HCEC 1CT (cell line): ENCODE results near the gene OTUD3.
"Not testable (repeated sequence)": the region's sequence is repeated elsewhere in the genome, so short reads cannot be mapped to it uniquely, and the experiment has no call there.

ENCODE experiments used
- DNase-seq: peaks from one replicate; pipeline ENCODE4 v3.0.0-alpha.2; 2017

OTUD3 gene

DNA sequence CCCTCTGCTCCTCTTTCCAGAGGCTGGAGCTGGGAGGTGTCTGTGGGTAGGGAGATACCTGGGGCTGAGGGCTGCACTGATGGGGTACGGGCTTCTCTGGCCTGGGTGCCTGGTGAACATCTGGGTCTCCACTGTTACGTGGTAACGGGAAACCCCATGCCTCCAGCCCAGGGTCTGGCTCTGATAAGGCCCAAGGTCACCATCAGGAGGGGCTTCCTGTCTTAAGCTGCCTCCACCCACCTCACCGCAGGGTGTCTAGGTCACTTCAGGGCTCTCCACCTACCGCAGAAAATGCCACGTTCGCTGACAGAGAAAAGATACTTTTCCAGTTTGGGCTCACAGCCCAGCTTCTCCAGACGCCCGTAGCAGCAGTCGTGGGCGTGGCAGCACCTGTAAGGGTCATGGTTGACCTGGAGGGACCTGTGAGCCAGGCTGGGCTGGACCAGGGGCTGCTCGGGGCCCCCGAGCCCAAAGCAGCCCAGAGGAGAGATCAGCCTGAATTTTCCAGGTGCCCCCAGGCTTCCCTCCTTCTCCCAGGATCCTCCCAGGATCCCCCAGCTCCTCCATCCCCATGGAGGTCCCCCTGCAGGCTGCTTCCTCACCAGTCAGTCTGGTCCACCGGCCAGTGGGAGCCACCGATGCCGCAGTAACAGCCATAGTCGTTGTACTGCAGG is 40.0 kb downstream of the OTUD3 start:
- DNase-seq: no peak

DNA sequence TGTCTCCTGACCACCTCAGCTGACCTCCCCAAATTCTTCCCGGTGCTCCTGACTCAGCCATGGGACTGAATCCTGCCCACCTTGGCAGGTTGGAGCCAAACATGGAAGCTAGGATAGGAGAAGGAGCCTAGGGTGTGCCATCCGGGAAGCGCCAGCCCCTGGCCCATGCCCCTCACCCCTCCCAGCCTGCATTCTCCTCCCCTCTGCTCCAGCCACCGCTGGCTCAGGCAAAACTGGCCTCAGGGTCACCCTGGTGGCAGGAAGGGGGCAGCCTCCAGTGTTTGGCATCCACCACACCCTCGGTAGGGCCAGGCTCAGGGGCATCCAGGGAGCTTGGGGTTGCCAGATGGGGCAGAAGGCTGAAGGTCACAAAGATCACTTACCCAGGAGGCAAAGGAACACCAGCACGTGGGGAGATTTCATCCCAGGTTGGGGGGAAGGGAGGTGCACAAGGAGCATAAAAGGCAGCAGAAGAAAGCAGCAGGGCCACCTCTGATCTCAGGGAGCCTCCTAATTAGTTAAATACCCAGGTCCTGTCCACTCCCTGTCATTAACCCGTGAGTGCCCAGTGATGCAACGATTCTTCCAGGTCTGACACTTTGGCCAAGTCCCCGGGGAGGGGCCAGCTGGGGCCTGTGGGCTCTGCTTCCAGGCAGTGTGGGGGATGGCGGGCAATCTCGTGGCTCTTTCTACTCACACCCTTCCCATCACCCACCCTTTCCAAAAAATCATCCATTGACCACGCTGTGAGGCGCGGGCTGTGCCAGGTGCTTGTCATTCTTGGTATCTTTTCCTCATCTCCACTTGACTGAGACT is 41.1 kb downstream of the OTUD3 start, which contains the start of gene PLA2G2E:
Gene PLA2G2E, minus strand, starts transcription at position 481 of the 816 bp plus-strand sequence. Its CDS starts 58 bp downstream, at position 423.
- DNase-seq: no peak

DNA sequence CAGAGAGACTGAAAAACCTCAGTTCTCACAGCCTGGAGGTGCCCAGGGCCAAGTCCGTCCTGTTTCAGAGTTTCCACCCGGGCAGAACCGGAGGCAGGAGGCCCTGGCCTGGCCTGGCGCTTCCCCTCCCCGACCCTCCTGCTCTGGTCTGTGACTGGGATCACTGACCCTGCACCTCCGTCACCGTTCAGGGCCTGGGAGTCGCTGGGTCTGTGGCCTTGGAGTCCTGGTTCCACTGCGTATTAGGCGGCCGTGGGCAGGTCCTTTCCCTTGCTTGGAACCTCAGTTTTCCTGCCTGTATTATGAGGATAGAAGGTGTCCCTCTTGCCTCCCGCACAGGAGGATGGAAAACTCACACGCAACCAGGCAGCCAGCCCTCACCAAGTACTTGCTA is 41.8 kb downstream of the OTUD3 start:
- DNase-seq: no peak

DNA sequence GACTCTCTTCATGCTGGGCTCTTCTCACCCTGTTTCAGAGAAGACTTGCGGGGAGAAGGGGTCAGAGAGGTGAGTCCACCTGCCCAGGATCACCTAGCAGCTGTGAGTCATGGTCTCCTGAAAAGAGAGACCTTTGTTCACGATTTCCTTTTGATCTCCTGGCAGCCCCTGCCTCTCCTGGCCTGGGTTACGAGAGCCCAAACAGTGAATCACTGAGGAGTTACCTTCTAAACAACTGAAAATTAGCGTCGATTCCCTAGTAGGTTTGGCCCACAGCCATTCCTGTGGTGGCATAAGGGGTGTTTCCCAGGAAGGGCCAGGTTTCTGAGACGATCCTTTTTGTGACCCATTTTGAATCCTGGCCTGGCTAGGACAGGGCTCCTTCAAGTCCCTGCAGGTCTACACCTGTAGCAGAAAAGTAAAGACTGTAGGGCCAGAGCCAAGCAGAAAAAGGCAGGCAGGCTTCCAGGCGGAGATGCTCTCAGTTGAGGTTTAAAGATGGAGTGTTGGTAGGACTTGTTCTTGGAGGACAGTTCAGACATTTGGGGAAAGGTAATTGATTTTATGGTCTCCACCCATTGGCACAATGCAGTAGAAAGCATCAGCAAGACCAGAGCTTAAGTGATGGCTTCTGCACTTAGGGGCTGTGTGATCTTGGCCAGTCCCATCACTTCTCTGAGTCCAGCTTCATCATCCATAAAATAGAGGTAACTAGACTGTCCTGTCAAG is 43.3 kb downstream of the OTUD3 start:
- no peak for DNase-seq

- DNase-seq: no peak
Measured at GRCh38 chr1:19926296-19927129, 44.3 kb downstream of the OTUD3 start.

- DNase-seq: not testable (repeated sequence)
Measured at GRCh38 chr1:19927130-19927421, 44.9 kb downstream of the OTUD3 start.

- no peak for DNase-seq
Measured at GRCh38 chr1:19932866-19933265, 50.7 kb downstream of the OTUD3 start.

GRCh38 chr1:19934336-19934735 is 52.1 kb downstream of the OTUD3 start:
- DNase-seq: no peak

GRCh38 chr1:19936061-19936750 is 54.0 kb downstream of the OTUD3 start:
- no peak for DNase-seq

GRCh38 chr1:19938472-19938871 is 56.3 kb downstream of the OTUD3 start:
- DNase-seq: no peak

GRCh38 chr1:19940486-19941205 is 58.5 kb downstream of the OTUD3 start:
- DNase-seq: no peak

DNA sequence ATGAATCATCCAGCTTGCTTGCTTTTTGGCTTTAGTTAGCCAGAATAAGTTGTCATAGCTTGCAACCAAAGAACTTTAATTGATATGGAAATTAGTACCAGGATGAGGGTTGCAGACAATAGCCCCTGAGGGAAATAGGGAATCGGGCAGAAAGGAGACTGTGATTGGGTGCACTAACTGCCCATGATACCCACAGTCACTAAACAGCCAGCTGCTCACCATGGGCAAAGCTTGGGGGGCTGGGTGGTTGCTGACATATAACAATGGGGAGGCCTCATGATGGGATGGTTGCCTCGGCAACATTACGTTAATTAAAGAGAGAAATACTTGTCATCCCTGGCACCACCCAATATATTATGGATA is 59.0 kb downstream of the OTUD3 start:
- DNase-seq: no peak

GRCh38 chr1:19942088-19942487 is 59.9 kb downstream of the OTUD3 start:
- DNase-seq: no peak

GRCh38 chr1:19942657-19943056 is 60.5 kb downstream of the OTUD3 start:
- DNase-seq: no peak

- DNase-seq: no peak
Measured at GRCh38 chr1:19945914-19946313, 63.7 kb downstream of the OTUD3 start.

DNA sequence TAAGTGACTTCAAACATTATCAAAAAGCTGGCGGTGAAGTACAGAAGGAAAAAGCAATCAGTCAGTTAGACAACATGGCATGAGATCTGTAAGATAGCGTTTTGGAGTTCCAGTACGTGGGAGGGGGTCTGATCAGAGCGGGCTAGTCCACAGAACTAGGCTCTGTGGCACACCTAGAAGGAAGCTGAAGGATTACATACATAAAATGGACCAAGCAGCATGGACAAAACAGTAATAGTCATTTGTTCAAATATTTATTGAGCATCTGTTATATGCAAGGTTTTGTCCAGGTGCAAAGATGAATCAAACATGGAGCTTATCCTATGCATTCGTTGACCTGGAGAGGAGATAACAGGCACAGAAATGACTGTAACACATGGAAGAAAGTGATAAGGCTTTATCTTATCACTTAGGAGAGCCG is 64.1 kb downstream of the OTUD3 start:
- DNase-seq: no peak

GRCh38 chr1:19946971-19947370 is 64.8 kb downstream of the OTUD3 start:
- no peak for DNase-seq

DNA sequence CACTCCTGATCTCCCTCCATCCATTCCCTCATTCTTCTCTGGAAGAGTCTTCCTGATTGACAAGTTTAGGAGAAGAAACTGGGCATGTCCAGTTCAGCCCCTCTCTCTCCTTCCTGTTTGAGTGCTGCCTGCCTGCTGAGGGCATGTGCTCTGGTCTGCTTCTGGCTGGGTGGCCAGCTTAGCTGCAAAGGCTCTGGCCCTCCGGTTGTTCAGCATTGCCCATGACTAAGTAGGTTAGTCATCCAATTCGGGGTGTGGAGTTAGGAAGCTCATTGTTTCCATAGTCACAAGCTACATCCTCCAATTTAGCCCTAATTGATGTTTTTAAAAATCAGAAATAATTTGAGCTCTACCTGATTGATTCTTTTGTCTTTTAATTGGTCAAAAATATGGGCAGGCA is 66.8 kb downstream of the OTUD3 start:
- DNase-seq: peak; percentile 77

GRCh38 chr1:19954059-19954458 is 71.9 kb downstream of the OTUD3 start:
- no peak for DNase-seq

DNA sequence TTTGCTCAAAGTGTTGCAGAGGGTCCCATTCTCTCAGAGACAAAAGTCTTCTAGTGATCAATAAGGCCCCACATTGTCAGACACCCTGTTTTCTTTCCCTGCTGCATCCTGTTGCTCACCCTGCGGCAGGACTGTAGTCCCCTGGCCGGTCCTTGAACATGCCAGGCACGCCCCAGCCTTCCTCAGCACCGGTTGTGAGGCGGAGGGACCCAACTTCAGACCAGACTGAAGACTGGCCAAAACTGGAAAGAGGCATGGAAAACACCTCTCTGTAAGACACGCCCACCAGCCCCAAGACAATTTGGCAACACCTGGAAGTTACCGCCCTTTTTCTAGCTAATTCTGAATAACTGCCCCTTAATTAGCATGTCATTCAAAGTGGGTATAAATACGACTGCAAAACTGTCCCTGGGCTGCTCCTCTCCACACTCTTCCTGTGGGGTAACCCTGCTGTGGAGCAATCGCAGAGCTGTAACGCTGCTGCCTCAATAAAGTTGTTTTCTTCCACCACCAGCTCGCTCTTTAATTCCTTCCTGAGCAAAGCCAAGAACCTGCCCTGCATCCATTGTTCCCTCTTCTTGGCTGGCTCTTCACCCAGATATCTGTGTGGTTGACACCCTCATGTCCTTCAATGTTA is 73.5 kb downstream of the OTUD3 start:
- DNase-seq: no peak

- DNase-seq: no peak
Measured at GRCh38 chr1:19957779-19958178, 75.6 kb downstream of the OTUD3 start.
